RWPE1 (cell line): ENCODE measurements around the gene IQCK.

ENCODE experiments used
- CTCF ChIA-PET: fragments of 350-600 bp; sonication (Branson Sonifier 250); formaldehyde crosslinking; extraction: SDS; loops from one replicate; lab custom pipeline; 2021; lab: Yijun Ruan, JAX
- POLR2A ChIA-PET: fragments of 400-600 bp; formaldehyde crosslinking; extraction: SDS; loops from one replicate; lab custom pipeline; 2020; ENCODE audit warnings: antibody characterized with exemption; ENCODE audit not compliant: low non-redundant PET; lab: Yijun Ruan, JAX
- DNase-seq: peaks from one replicate; pipeline ENCODE4 v3.0.0; 2012; ENCODE audit warnings: low spot score
- H3K27ac ChIP-seq: fragments of 450-650 bp; 2 replicates; pipeline ENCODE4 v1.5.1; 2017
- CTCF ChIP-seq: fragments of 450-650 bp; conservative IDR thresholded peaks from 2 replicates; pipeline ENCODE4 v1.5.1; 2017; ENCODE audit warnings: low read depth, mild to moderate bottlenecking

The IQCK gene

GRCh38 chr16:19680881-19681340, 37.2 kb upstream of the IQCK start:
- POLR2A ChIA-PET = no interaction called here
- CTCF ChIA-PET = interaction anchor here (0.5 to 0.8 kb wide), 2 partner anchors 20 to 82 kb away, joined by 3 to 5 read pairs; no protein-coding TSS in a partner anchor
- DNase-seq = no peak
- TF ChIP-seq CTCF = no peak
- H3K27ac ChIP-seq = no peak overlapping the region

GRCh38 chr16:19681637-19682036, 36.4 kb upstream of the IQCK start:
- CTCF ChIA-PET = interaction anchor here (0.5 to 0.6 kb wide), 2 partner anchors 20 to 119 kb away, joined by 3 read pairs; no protein-coding TSS in a partner anchor
- POLR2A ChIA-PET = no interaction called here
- H3K27ac ChIP-seq = no peak overlapping the region
- no peak for TF ChIP-seq CTCF
- DNase-seq = no peak

- CTCF ChIA-PET = no interaction called here
- no peak for TF ChIP-seq CTCF
- H3K27ac ChIP-seq = no peak overlapping the region
- POLR2A ChIA-PET = no interaction called here
- no peak for DNase-seq
These were observed 34.4 kb upstream of the IQCK start for GRCh38 chr16:19683453-19684236.

- H3K27ac ChIP-seq = no peak overlapping the region
- no peak for DNase-seq
- ChIA-PET CTCF (interaction anchor here (0.6 kb wide), 1 partner anchor 66 kb away, joined by 3 read pairs; no protein-coding TSS in a partner anchor), POLR2A (no interaction called here)
- TF ChIP-seq CTCF = no peak
These were observed 32.9 kb upstream of the IQCK start for GRCh38 chr16:19685176-19685575.

- no peak overlapping the region for H3K27ac ChIP-seq
- ChIA-PET POLR2A (no interaction called here), CTCF (no interaction called here)
- TF ChIP-seq CTCF = no peak
- DNase-seq = no peak
These were observed 30.8 kb upstream of the IQCK start for GRCh38 chr16:19687279-19687678.

- ChIA-PET POLR2A (no interaction called here), CTCF (interaction anchor here (0.5 to 0.8 kb wide), 3 partner anchors 14 to 1086 kb away, joined by 3 to 4 read pairs (median 3); no protein-coding TSS in a partner anchor)
- no peak for TF ChIP-seq CTCF
- DNase-seq = no peak
- no peak overlapping the region for H3K27ac ChIP-seq
These were observed 29.6 kb upstream of the IQCK start for GRCh38 chr16:19688396-19689024.
